Fibroblast of skin of scalp (primary cell): ENCODE results near the gene FLNB.

ENCODE experiments used
- DNase-seq: peaks from one replicate; pipeline ENCODE4 v3.0.0-alpha.2; 2013

FLNB gene

GRCh38 chr3:58167431-58168351 lies 159.5 kb downstream of the FLNB start:
- DNase-seq, result peak; percentile 60

- DNase-seq, result no peak
Measured at GRCh38 chr3:58168498-58168897, 160.3 kb downstream of the FLNB start.

GRCh38 chr3:58169371-58169770 lies 161.1 kb downstream of the FLNB start:
- DNase-seq, result no peak

GRCh38 chr3:58170376-58170775 lies 162.2 kb downstream of the FLNB start:
- no peak for DNase-seq

- no peak for DNase-seq
Measured at GRCh38 chr3:58171126-58171525, 162.9 kb downstream of the FLNB start.

- DNase-seq, result no peak
Measured at GRCh38 chr3:58173029-58173668, 164.9 kb downstream of the FLNB start.

- peak; percentile 30 for DNase-seq
Measured at GRCh38 chr3:58173669-58174398, 165.6 kb downstream of the FLNB start.

GRCh38 chr3:58175187-58175436 lies 166.9 kb downstream of the FLNB start:
- DNase-seq, result no peak

GRCh38 chr3:58175437-58176184 lies 167.4 kb downstream of the FLNB start:
- peak; percentile 43 for DNase-seq

- DNase-seq, result no peak
Measured at GRCh38 chr3:58176185-58176530, 167.9 kb downstream of the FLNB start.

GRCh38 chr3:58176827-58177489 lies 168.7 kb downstream of the FLNB start:
- DNase-seq, result no peak

GRCh38 chr3:58177747-58178527 lies 169.7 kb downstream of the FLNB start:
- DNase-seq, result peak; percentile 83

- no peak for DNase-seq
Measured at GRCh38 chr3:58178528-58179234, 170.5 kb downstream of the FLNB start.

- DNase-seq, result peak; percentile 40
Measured at GRCh38 chr3:58179235-58180098, 171.2 kb downstream of the FLNB start.

GRCh38 chr3:58180099-58180880 lies 172.1 kb downstream of the FLNB start:
- no peak for DNase-seq

- DNase-seq, result no peak
Measured at GRCh38 chr3:58180940-58181587, 172.8 kb downstream of the FLNB start.

GRCh38 chr3:58183221-58183620 lies 175.0 kb downstream of the FLNB start:
- no peak for DNase-seq

- DNase-seq, result no peak
Measured at GRCh38 chr3:58183891-58184290, 175.7 kb downstream of the FLNB start.
